ENCODE data around the gene LRCH4.

Gene LRCH4

DNA sequence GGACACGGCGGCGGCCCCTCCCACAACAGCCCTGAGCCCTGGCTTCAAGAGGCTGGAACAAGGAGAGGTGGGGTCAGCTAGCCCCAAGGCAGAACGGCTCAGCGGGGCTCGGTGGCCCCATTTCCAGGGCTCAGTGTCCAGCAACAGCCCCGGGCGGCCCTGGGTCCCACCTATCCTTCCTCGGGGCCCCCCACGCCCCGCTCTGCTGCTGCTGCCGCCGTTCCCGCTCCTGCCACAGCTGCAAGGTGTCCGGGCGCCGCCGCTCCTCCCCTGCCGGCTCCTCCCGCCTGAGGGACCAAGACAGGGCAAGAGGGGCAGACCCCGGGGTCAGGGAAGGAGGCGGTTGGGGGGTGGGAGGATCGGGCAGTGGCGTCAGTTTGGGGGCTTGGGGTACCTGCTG lies 8.8 kb downstream of the LRCH4 start:
- H3K4me3 ChIP-seq (ENCODE audit: insufficient read depth, low read length, poor library complexity, severe bottlenecking) = no peak overlapping the region
- TF ChIP-seq, protein P1, sequence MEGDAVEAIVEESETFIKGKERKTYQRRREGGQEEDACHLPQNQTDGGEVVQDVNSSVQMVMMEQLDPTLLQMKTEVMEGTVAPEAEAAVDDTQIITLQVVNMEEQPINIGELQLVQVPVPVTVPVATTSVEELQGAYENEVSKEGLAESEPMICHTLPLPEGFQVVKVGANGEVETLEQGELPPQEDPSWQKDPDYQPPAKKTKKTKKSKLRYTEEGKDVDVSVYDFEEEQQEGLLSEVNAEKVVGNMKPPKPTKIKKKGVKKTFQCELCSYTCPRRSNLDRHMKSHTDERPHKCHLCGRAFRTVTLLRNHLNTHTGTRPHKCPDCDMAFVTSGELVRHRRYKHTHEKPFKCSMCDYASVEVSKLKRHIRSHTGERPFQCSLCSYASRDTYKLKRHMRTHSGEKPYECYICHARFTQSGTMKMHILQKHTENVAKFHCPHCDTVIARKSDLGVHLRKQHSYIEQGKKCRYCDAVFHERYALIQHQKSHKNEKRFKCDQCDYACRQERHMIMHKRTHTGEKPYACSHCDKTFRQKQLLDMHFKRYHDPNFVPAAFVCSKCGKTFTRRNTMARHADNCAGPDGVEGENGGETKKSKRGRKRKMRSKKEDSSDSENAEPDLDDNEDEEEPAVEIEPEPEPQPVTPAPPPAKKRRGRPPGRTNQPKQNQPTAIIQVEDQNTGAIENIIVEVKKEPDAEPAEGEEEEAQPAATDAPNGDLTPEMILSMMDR (IDR thresholded peaks at IDR 0.05; ENCODE audit: insufficient read depth, low read length, poor library complexity, severe bottlenecking) = no peak
- TF ChIP-seq EZH2phosphoT487 (conservative IDR thresholded peaks at IDR 0.05; ENCODE audit: low read length) = no peak
- H3K9me3 ChIP-seq (ENCODE audit: insufficient read depth, low read length) = no peaks in the 10 kb centered on the region
- H3K9ac ChIP-seq (ENCODE audit: low read length) = no peak overlapping the region
- H3F3A ChIP-seq (ENCODE audit: insufficient read depth) = no peaks in the 10 kb centered on the region
- no peaks in the 10 kb centered on the region for H3K36me3 ChIP-seq (ENCODE audit: low read length)
- no peak overlapping the region for H2AFZ ChIP-seq (ENCODE audit: low read depth, low read length, severe bottlenecking)
- no peak overlapping the region for H3K27ac ChIP-seq (ENCODE audit: low read depth, low read length)
- no peaks in the 10 kb centered on the region for H3K9me2 ChIP-seq (replicated peaks; ENCODE audit: insufficient read depth, low read length)
- H3K79me2 ChIP-seq (ENCODE audit: insufficient read depth, low read length) = no peaks in the 10 kb centered on the region
- no peak overlapping the region for H3K4me2 ChIP-seq (ENCODE audit: low read depth, low read length, poor library complexity, severe bottlenecking)
- H3K27me3 ChIP-seq (ENCODE audit: low read length) = no peaks in the 10 kb centered on the region
- H4K20me1 ChIP-seq (ENCODE audit: low read depth, low read length) = no peaks in the 10 kb centered on the region

DNA sequence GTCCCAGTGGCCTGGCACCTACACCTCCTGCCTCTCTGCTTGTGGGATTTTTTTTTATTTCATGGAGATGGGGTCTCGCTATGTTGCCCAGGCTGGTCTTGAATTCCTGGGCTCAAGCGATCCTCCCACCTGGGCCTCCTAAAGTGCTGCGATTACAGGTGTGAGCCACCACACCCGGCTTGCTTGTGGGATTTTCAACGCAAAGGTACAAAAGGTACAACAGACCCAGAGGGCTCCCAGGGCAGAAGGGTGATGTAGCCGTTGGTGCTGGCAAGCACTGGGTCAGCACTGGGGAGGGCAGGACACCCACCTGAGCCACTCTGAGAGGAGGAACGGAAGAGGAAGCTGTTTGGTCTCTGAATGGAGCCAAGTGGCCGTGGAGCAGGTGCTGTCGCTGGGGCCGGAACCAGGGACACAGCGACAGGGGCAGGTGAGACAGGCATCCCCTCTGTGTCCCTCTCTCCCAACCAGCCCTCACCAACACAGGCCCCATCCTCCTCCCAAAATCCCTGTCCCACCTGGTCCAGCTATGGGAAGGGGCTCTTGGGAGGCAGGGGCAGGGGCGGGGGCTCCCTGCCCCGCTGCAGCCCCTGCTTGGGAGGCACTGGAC lies 9.4 kb downstream of the LRCH4 start:
- no peak overlapping the region for H3K27ac ChIP-seq (ENCODE audit: low read depth, low read length)
- H4K20me1 ChIP-seq (ENCODE audit: low read depth, low read length) = no peaks in the 10 kb centered on the region
- no peak overlapping the region for H3K9ac ChIP-seq (ENCODE audit: low read length)
- TF ChIP-seq, protein P1 (IDR thresholded peaks at IDR 0.05; ENCODE audit: insufficient read depth, low read length, poor library complexity, severe bottlenecking) = no peak
- no peak for TF ChIP-seq EZH2phosphoT487 (conservative IDR thresholded peaks at IDR 0.05; ENCODE audit: low read length)
- H3K27me3 ChIP-seq (ENCODE audit: low read length) = no peaks in the 10 kb centered on the region
- H3K9me2 ChIP-seq (replicated peaks; ENCODE audit: insufficient read depth, low read length) = no peaks in the 10 kb centered on the region
- H3K36me3 ChIP-seq (ENCODE audit: low read length) = no peaks in the 10 kb centered on the region
- no peaks in the 10 kb centered on the region for H3F3A ChIP-seq (ENCODE audit: insufficient read depth)
- no peaks in the 10 kb centered on the region for H3K79me2 ChIP-seq (ENCODE audit: insufficient read depth, low read length)
- H3K4me3 ChIP-seq (ENCODE audit: insufficient read depth, low read length, poor library complexity, severe bottlenecking) = no peak overlapping the region
- no peaks in the 10 kb centered on the region for H3K9me3 ChIP-seq (ENCODE audit: insufficient read depth, low read length)
- H3K4me2 ChIP-seq (ENCODE audit: low read depth, low read length, poor library complexity, severe bottlenecking) = no peak overlapping the region
- no peak overlapping the region for H2AFZ ChIP-seq (ENCODE audit: low read depth, low read length, severe bottlenecking)

DNA sequence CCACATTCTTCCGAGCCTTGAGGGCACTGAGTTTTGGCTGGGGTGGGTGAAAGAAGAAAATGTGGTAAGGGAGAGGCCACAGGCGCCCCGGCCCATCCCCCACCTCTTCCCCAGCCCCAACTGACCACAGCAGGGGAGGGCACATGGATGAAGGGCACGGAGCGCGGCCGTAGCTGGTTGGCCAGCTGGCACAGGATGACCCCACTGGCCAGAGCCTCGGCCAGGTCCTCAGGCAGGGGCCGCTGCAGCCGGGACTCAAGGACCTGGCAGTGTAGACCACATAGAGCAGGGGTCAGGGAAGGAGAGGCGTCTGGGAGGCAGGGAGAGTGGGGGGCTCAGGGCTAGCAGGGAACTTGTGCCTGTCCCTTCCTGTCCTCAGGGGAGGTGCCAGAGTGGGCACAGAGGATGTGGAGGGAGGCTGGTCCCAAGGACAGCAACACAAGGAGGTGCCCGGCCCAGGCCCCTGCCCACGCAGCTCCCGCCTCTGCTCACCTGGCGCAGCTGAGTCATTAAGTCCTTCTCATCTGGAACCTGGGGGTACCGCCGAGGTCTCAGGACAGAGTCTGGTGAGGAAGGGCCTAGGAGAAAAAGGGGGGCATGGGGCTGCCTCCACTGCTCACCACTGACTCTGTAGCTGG lies 10.1 kb downstream of the LRCH4 start:
- no peak overlapping the region for H3K27ac ChIP-seq (ENCODE audit: low read depth, low read length)
- H3K4me3 ChIP-seq (ENCODE audit: insufficient read depth, low read length, poor library complexity, severe bottlenecking) = no peak overlapping the region
- H3K4me2 ChIP-seq (ENCODE audit: low read depth, low read length, poor library complexity, severe bottlenecking) = no peak overlapping the region
- no peaks in the 10 kb centered on the region for H3K9me3 ChIP-seq (ENCODE audit: insufficient read depth, low read length)
- no peaks in the 10 kb centered on the region for H4K20me1 ChIP-seq (ENCODE audit: low read depth, low read length)
- H3K79me2 ChIP-seq (ENCODE audit: insufficient read depth, low read length) = no peaks in the 10 kb centered on the region
- H2AFZ ChIP-seq (ENCODE audit: low read depth, low read length, severe bottlenecking) = no peak overlapping the region
- H3K9ac ChIP-seq (ENCODE audit: low read length) = no peak overlapping the region
- no peaks in the 10 kb centered on the region for H3K27me3 ChIP-seq (ENCODE audit: low read length)
- no peaks in the 10 kb centered on the region for H3K9me2 ChIP-seq (replicated peaks; ENCODE audit: insufficient read depth, low read length)
- H3K36me3 ChIP-seq (ENCODE audit: low read length) = no peaks in the 10 kb centered on the region
- H3F3A ChIP-seq (ENCODE audit: insufficient read depth) = no peaks in the 10 kb centered on the region
- TF ChIP-seq EZH2phosphoT487 (conservative IDR thresholded peaks at IDR 0.05; ENCODE audit: low read length) = no peak
- TF ChIP-seq, protein P1 (IDR thresholded peaks at IDR 0.05; ENCODE audit: insufficient read depth, low read length, poor library complexity, severe bottlenecking) = no peak

Measured in SU-DHL-6 (cell line).